ENCODE measurements around the gene EHBP1L1.

DNA sequence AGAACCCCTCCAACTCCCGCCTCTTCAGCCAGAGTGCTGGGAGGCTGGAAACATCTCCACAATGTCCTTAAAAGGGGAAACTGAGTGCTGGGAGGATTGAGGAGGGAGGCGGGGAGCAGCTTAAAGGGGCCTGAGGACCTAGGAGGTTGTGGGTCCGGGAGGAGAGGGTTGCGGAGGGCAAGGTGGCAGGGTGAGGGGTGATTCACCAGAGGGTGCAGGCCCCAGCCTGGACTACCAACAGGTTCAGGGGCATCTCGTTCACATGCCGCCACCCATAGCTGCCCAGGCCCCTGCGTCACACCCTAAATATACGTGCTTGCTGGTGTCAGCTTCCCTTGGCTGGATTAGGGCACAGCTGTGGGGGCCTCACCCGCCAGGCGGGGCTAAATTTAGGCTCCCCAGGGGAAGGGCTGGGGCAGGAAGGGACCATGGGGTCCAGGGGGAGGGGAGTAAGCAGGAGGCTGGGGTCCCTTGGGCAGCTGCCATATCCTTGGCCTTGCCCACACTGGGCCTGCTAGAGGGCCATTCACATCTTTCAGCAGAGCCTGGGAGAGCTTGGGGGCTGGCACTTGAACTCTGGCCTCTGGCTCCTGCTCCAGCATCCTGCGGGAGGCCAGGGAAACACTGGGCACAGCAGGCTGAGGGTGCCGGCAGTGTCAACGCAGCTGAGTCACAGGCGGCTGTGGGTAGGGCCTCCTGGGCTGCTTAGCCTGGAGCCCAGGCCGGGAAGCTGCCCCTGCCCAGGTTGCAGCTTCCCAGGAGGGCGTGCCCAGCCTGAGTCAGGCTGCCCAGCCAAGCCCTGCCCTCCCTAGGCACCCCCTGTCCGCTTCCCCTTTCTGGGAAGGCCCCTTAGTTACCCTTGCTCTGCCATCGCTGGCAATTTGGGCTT lies 1.3 kb downstream of the EHBP1L1 start:
- TF ChIP-seq, protein P1, sequence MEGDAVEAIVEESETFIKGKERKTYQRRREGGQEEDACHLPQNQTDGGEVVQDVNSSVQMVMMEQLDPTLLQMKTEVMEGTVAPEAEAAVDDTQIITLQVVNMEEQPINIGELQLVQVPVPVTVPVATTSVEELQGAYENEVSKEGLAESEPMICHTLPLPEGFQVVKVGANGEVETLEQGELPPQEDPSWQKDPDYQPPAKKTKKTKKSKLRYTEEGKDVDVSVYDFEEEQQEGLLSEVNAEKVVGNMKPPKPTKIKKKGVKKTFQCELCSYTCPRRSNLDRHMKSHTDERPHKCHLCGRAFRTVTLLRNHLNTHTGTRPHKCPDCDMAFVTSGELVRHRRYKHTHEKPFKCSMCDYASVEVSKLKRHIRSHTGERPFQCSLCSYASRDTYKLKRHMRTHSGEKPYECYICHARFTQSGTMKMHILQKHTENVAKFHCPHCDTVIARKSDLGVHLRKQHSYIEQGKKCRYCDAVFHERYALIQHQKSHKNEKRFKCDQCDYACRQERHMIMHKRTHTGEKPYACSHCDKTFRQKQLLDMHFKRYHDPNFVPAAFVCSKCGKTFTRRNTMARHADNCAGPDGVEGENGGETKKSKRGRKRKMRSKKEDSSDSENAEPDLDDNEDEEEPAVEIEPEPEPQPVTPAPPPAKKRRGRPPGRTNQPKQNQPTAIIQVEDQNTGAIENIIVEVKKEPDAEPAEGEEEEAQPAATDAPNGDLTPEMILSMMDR (IDR thresholded peaks at IDR 0.05) = no peak
- TF ChIP-seq POLR2A (IDR thresholded peaks at IDR 0.05) = no peak

All from ovary (tissue), 3 donors.